HCEC 1CT (cell line): ENCODE measurements around the gene CEMIP.
A peak's percentile ranks its signal among the peaks of the same experiment; 100 is the strongest.

ENCODE experiments used
- DNase-seq: peaks from one replicate; pipeline ENCODE4 v3.0.0-alpha.2; 2017

CEMIP gene

GRCh38 chr15:80989081-80989517 lies 209.9 kb downstream of the CEMIP start:
- DNase-seq: no peak

- DNase-seq: peak; percentile 96
Observed at GRCh38 chr15:80989518-80990478, 210.6 kb downstream of the CEMIP start, which contains the start of gene MESD. MESD (minus strand) TSS chr15:80989819; CDS start chr15:80989791, 28 bp downstream.

GRCh38 chr15:80990955-80991354 lies 211.8 kb downstream of the CEMIP start:
- DNase-seq: no peak

- DNase-seq: peak; percentile 85
Observed at GRCh38 chr15:80991421-80991820, 212.3 kb downstream of the CEMIP start.

- no peak for DNase-seq
Observed at GRCh38 chr15:80992006-80992405, 212.8 kb downstream of the CEMIP start.

GRCh38 chr15:80992441-80992840 lies 213.3 kb downstream of the CEMIP start:
- no peak for DNase-seq

- no peak for DNase-seq
Observed at GRCh38 chr15:80996247-80996646, 217.1 kb downstream of the CEMIP start.

- DNase-seq: no peak
Observed at GRCh38 chr15:80997692-80998091, 218.5 kb downstream of the CEMIP start.

GRCh38 chr15:80998251-80998650 lies 219.1 kb downstream of the CEMIP start:
- DNase-seq: no peak

GRCh38 chr15:80999623-81000036 lies 220.5 kb downstream of the CEMIP start:
- no peak for DNase-seq

GRCh38 chr15:81000144-81000623 lies 221.0 kb downstream of the CEMIP start:
- DNase-seq: no peak

- DNase-seq: peak; percentile 93
Observed at GRCh38 chr15:81000624-81001151, 221.5 kb downstream of the CEMIP start, which contains the start of gene TLNRD1. TLNRD1 (plus strand) TSS chr15:81000923; CDS start chr15:81002272, 1,349 bp downstream.
